Stimulated activated CD4-positive, alpha-beta T cell treated with anti-CD3 and anti-CD28 coated beads, Interleukin-2, amount 100 ng/mL, for 24 hours (primary cell): Measurements from ENCODE around the gene GRK3.
"Not testable (repeated sequence)": the region's sequence is repeated elsewhere in the genome, so short reads cannot be mapped to it uniquely, and the experiment has no call there.

ENCODE experiments used
- DNase-seq, 2 donors: peaks; one replicate each; pipeline ENCODE4 v3.0.0-alpha.2; 2020

The GRK3 gene

DNA sequence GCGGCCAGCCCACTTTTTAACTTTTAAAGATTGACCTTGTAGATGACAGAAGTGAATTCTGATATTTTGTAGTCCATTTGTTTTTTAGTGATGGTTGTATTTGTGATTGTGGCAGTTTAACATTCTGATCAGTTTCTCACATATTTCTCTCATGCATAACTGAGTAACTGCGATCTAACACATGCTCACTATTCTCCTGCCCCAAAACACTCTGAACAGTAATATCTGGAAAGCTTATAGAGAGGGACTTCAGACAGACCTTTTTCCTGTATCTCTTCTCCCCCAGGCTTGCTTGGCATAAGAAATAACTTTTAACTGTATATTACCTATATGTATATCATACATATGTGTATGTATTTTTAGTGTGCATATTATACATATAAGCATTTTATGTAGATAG is 140.2 kb downstream of the GRK3 start:
- no peak for DNase-seq

DNA sequence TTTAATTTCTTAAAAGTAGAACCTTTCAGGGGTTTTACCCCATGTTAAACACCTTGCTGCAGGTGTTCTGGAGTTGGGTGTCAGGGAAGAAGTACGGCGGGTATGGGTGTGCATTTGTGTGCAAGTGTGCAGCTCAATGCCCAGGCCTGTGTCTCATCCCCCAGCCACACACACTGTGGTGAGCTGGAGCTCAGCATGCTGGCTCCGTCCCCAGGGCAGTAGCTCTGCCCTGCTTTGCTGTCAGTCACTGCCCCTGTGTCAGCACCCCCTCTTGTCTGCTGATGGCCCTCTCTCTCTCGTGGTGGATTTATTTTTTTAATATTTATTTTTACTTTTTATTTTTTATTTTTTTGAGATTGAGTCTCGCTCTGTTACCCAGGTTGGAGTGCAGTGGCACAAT is 141.7 kb downstream of the GRK3 start:
- no peak for DNase-seq

DNA sequence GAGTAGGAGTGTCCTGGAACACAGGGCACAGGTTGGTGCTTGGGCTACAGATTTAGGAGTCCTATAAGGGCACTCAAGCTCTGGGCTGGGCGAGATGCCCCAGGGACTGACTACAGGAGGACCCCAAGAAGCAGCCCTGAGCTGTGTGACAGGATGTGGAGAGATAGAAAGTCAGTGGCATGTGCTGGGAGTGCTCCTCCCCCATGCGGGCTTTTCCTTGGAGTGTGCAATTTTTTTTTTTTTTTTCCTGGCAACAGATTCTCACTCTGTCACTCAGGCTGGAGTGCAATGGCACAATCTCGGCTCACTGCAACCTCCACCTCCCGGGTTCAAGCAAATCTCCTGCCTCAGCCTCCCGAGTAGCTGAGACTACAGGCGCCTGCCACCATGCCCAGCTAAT is 144.0 kb downstream of the GRK3 start:
- not testable (repeated sequence) for DNase-seq

DNA sequence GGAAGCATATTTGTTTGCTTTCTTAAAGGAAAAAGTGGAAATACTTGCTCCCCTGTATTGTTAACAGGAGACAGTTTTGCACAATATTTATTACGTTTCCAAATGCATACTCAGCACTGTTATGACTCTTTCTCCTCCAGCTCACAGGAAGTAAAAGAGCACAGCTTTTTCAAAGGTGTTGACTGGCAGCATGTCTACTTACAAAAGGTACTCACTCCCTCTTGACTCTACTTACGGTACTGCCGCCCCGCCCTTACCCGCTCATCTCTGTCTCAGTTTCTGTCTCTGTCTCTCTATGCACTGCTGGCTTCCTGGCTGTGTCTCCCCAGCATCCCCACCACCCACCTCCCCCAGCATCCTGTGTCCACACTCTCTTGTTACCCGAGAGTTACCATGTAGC is 145.3 kb downstream of the GRK3 start:
- DNase-seq, result peak in 1 of 2 donors; percentile 20

DNA sequence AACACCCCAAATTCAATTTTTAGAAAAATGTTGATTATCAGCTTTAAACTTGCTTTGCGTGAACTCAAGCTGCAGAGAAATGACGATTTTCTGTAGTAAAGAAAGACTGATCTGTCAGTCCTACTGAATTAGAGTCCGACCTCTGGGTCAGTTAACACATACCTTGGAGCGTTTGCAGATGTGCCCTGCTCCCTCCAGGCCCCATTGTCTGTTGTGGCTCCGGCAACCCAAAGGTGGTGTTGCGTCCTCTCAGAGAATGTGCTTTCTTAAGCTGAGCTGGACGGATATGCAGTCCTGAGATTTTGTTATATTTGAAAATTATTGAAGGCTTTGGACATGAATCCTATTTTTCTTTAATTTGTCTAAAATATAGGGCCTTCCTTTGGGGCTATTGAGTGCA is 146.0 kb downstream of the GRK3 start:
- no peak for DNase-seq

DNA sequence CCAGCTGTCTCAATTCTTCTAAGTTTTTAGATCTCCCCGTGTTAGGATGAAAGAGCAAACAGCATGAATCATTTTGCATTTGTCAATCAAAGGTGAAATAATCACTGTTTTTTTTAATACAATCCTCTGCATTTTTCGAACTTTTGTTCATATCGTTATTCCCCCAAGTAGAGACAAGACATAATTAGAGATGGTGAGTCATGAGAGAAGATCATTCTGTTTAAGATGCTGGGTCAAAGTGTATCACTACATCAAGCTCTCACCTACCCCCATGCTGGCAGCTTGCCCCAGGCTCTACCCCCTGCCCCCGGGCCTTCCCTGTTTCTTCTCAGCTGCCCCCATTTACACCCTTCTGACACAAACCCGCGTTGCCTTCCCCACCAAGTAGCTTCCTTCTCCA is 147.0 kb downstream of the GRK3 start:
- DNase-seq, result no peak

DNA sequence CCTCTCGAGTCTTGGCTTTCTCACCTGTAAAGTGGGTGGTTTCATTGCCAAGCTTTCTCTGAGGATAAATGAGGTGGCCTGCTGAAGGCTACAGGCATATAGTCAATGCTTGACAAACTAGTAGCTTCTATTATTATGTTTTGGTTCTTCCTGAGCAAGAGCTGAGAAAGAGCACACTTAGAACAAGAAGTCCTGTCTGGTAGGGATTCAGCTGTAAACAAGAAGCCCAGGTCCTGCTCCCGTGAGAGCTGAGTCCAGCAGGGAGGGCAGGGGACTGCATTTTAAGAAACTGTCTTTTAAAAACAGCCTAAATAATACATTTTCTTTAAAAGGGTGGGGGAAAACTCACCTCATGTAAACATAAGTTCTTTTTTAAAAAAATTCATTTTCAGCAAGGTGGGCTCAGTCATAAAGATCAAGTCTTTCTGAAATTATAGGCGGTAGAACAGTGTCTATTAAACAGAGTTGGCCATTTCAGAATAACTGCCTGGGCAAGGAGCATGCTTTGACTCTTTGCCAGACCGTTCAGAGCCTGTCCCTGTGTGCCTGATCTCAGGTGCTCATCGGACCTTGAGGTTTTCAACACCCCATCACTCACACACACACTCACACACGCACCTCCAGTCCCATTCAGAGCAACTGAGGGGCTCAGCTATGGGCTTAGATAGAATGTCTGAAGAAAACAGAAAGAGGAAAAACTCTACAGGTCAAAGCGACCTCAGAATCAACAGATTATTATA is 148.4 kb downstream of the GRK3 start:
- DNase-seq, result no peak

DNA sequence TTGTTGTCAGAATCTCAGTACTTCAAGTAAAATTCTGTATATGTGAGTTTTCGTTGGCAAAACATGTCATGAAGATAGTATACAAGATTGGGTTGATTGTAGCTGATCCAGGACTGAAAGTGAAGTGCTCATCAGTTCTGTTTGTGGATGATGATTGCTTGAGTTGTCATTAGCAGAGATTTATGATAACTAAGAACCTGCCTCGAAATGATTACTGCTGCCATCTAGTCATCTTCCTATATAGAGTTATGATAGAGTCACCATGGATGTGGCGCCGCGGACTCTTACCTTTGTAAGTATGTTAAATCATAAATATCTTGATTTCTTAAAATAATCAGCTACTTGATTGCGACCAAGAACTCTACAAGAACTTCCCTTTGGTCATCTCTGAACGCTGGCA is 149.6 kb downstream of the GRK3 start:
- no peak for DNase-seq

DNA sequence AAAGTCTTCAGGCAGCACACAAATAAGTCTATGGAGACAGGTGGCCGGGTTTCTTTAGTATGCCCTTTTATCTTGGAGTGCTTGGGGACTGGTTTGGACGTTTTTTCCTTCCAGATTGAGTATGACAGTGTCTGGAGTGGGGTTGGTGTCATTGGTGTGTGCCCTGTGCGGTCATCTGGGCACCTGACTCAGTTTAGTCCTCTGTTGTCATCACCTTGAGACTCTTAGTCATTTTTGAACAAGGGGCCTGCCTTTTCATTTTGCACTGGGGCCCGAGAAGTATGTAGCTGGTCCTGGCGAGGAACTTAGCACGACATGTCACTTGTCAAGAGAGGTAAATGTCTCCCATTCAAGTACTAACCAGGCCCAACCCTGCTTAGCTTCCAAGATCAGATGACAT is 150.3 kb downstream of the GRK3 start:
- no peak for DNase-seq

DNA sequence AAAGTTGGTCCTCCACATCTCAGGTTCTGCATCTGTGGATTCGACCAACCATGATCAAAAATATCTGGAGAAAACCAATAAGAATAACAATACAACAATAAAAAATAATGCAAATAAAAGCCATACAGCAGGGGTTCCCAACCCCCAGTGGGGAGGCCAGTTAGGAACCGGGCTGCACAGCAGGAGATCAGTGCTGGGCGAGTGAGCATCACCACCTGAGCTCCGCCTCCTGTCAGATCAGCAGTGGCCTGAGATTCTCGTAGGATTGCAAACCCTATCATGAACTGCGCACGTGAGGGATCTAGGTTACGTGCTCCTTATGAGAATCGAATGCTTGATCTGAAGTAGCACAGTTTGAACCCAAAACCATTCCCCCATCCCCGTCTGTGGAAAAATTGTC is 152.2 kb downstream of the GRK3 start:
- DNase-seq, result no peak

DNA sequence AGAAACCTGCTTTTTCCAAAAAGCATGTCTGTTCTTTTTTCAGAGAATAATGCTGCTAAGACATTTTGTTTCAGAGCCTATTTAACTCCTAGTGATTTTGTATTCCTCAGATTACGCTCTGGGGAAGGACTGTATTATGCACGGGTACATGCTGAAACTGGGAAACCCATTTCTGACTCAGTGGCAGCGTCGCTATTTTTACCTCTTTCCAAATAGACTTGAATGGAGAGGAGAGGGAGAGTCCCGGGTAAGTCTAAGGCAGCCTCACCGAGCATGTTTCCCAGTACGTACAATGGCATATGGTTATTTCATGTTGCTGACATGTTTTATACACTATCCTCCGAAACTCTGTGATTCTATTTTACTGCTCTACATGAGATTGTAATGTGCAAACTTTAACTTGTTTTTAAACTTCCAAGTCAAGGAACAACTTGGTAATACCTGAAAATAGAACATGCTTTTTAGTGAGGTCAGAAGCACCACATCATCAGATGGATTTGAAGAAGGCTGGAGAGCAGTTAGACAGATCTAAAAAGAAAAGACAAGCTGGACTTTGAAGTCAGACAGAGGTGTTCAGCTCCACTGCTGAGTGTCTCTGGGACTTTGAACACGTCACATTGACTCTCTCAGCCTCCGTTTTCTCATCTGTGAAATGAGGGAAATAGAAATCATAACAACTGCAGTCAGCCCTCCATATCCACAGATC is 153.8 kb downstream of the GRK3 start:
- no peak for DNase-seq

DNA sequence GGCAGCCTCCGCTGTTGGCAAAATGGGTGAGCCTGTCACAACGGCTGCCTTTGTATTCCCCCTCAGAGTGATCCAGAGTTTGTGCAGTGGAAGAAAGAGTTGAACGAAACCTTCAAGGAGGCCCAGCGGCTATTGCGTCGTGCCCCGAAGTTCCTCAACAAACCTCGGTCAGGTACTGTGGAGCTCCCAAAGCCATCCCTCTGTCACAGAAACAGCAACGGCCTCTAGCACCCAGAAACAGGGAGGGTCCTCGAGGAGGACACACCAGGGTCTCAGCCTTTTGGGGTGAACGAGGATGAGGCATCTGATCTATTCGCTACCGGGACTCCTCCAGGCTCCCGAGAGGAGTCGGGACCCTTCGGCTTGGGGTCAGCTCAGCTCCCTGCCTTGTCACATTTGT is 157.7 kb downstream of the GRK3 start:
- no peak for DNase-seq

DNA sequence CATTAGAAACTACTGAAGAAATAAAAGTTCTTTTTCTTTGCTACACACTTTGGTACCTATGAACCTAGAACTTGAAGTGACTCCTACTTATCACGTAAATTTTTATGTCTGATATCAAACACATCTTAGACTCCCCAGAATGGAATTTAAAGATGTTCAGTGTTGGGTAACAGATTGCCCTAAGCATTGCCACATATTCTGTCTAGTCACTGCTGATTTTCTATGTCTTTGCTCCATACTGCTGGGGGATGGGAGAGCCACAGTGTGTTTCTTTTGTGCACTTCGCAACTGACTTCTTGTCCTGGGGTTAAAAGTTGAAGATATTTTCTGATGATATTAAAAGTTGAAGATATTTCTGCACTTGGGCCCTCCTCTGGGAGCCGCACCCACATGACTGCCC is 158.2 kb downstream of the GRK3 start:
- no peak for DNase-seq

DNA sequence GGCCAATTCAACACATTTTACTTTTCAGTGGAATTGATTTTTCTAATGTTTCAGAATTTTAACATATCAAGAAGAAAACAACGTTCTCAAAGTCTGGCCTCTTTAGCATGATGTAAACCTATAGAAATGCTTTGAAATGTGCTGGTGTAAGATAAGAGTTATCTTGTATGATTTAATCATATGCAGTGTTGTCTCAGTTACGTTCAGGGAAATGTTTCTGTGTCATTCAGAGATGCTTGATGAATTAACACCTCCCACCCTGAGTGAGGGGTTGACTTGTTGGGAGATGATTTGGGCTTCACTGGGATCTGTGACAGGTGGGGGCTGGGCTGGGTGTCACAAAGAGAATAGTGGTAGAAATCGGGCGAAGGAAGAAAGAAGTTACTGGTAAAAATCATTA is 161.8 kb downstream of the GRK3 start:
- no peak for DNase-seq

DNA sequence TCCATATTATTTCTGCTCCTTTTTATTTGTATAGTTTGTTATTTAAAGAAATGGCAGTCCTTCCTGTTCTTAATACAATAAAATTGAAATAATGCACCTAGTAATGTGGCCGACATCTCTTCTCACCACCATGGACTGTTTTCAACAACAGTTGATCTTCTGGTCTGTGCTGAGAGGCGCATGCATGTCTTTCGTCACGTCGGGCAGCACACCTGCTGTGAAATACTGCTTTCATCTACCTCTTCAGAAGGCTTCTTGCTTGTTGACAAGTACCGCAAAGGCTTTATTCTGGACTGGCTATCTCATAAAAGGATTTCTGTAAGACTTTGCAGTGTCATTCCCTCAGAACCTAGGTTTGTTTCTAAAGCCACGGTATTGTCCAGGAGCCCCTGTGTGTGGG is 163.6 kb downstream of the GRK3 start:
- DNase-seq, result no peak

DNA sequence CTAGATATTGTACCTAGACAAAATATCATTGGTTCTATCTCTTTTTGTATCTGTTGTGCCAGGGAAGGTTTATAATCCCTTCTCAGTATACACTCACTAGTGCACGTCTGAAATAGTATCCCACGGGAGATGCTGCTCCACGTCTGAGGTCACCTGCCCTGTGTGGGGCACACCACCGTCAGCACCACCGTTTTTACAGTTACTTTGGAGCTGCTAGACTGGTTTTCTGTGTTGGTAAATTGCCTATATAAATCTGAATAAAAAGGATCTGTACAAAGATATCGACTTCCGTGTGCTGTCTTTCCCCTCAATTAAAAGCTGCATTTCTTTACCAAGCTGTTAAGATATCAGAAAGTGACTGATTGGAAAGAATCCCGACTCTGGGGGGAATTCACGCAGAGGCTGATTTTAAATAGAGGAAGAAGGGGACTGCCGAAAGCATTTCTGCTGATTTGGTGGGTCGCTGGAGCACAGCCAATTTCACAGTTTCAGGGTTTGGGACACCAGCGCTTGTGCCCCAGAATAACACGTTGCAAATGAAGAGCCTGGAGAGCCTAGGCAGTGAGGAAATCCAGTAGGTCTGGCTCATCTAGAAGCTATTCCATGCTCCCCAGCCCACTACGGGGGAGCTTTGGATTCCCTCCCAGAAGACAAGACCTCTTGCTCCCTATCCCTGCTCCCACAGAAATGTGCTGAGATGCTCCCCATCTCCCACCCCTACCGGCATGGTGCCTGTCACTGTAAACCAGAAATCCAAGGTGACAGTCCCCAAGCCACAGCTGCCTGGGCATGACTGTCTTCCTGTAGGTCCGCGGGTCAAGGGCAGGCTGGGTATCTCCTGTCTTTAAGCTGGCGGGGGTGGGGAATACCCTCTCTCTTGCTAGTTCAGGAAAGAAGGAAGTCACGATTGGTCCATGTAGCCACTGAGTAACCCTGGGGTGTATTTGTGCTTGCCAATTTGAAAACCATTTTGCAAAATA is 164.8 kb downstream of the GRK3 start:
- no peak for DNase-seq

DNA sequence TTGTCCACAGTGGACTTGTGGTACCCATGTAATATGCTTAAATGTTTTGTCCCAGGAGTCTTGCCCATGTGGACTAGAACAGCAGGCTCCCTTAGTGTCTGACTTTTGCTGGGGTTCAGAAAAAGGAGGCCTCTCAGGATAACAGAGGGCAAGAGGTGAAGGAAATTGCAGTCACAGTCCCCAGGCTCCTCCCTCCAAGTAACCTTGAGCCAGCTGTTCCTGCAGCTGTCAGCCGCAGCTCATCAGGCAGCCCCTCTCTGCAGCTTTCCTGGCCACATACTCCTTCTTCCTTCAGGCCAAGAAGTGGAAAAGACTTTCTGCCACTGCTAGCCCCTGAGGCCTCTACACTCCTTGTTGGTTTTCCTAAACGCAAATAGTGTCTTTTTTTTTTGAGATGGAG is 171.2 kb downstream of the GRK3 start:
- DNase-seq, result no peak

DNA sequence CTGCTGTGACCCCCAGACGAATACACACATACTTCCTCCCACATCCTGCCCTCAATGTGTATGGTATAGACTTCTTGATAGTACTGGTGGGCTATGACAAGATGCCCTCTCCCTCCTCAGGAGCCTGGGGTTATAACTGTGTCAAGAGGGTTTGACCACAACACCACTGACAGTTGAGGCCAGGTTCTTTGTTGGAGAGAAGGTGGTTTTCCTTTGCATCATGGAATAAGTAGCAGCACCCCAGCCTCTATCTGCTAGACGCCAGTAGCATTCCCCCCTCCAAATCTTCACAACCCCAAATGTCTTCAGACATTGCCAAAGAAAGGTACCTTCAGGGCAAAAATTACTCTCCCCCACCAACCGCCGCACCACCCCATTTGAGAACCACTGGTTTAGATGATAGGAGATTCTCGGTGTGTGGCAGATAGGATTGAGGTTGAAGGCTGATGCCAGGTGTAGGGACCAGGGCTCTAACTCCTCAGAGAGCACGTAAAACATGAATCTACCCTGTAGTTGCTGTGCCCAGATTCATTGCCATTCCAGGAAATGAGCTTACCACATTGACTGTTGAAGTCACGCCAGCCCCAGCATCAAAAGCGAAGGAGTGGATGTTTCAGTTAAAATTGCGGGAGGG is 172.0 kb downstream of the GRK3 start:
- DNase-seq, result peak in 1 of 2 donors; percentile 35

DNA sequence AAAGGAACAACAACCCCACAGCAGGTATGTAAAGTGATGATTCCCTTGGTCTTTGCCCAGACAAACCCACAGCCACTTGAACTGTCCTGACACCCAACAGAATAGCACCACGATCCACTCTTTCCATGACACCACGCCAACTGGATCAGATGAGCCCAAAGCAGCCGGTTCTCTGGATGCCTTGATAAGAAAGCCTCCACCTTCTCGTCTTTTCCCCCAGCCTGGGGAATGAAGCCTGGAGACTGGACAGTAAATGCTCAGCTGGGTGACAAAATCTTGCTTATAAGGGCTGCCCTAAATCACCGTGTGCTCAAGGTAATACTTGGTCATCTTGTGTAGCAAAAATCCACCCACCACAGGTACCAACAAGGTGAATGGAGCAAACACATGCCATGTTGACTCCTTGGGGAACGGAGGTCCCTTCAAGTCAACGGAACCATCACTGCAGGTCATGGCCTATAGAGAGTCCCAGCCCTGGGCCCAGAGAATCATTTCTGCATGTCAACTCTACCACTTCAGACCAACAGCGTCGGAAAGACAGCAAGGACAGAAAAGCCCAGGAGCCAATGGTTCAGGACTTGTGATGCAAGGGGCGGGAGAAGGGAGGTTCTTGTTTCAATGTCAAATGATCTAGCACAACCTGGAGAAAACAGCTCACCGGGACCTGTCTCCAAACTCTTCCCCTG is 175.3 kb downstream of the GRK3 start:
- DNase-seq, result no peak

DNA sequence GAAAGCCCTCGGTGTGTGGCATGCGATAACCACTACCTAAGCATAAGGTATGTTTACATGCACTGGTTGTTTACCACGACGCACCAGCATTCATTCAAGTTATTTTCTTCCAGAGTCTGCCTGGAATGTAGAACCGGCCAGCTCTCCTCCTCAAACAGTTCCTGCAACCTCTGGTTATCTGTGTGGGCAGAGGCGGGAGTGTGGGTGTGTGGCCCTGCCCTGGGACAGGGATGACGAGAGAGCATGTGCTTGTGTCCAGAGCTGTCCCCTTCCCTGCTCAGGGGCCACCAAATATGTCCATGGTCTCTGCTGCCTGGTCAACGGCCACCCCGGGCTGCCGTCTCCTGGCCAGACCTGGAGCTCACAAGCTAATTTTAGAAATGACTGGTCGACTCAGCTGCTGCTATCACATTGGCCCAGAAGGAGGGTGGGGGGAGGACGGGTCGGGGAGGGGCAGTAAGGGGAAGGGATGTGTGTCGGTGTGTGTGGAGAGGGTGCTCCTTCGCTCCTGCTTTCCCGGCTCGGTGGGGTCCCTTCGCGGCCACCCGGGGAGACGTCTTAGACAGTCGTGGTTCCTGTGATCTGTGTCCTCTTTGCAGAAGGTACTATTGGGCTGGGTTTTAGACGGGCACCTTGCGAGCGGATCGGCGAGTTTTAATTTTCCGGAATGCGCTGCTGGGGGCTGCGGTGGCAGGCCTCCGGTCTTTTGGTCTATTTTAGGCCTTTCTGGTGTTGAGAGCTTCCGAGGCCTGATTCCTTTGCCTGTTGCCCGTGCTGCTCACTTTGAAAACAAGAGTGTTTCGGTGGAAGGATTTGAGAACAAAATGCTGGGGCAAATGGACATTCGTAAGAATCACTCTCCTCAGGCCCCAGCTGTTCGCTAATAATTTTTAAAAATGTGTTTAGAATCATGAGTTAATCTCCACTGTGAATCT is 177.5 kb downstream of the GRK3 start, which contains the start of gene MYO18B:
MYO18B (plus strand) TSS at position 497 of the 935 bp plus-strand sequence. CDS start 18,905 bp downstream, outside the sequence.
- DNase-seq, result no peak
